A549 treated with AZD2906 at 1 μM for 4 hours (cell line): ENCODE measurements around the gene ADH7. TPM values are rescaled to one million over a fixed set of nuclear protein-coding genes. Genes with fewer than 3 reads are reported as not detected.

Experiments
- total RNA-seq: library from RNA; stranded (reverse); fragments of 200-300 nt; extraction: Qiagen RNA extraction; gene quantifications from 5 replicates; pipeline ENCODE4 v1.2.3, GENCODE V29; 2022

The ADH7 gene
- not detected in 5 replicates for total RNA-seq

GRCh38 chr4:99435154-99435553, at the start of gene ADH7:
Gene ADH7, minus strand, starts transcription at chr4:99435342. Its CDS starts 109 bp downstream, at chr4:99435233.

Other genes with a start within 250 kb of the ADH7 start
- gene ADH6, start 216.1 kb downstream of the ADH7 start, total RNA-seq: 0.05 to 0.13 TPM in 2 of 5 replicates, not detected in the others
- not detected in 5 replicates for gene ADH1A, start 144.4 kb downstream of the ADH7 start, total RNA-seq
- gene ADH1B, start 113.9 kb downstream of the ADH7 start, total RNA-seq: not detected in 5 replicates
- gene ADH1C, start 82.6 kb downstream of the ADH7 start, total RNA-seq: not detected in 5 replicates
- not detected in 5 replicates for gene C4orf17, start 75.7 kb upstream of the ADH7 start, total RNA-seq
- 3.4 to 4.9 TPM (median 3.5 TPM) in 5 replicates for gene TRMT10A, start 128.7 kb upstream of the ADH7 start, total RNA-seq
- gene MTTP, start 139.5 kb upstream of the ADH7 start, total RNA-seq: 0.06 TPM in 1 of 5 replicates, not detected in the others
- gene C4orf54, start 222.5 kb upstream of the ADH7 start, total RNA-seq: not detected in 5 replicates